IMR-90 (cell line): ENCODE measurements around the gene TRPM4. TPM values are rescaled to one million over a fixed set of nuclear protein-coding genes. Genes with fewer than 3 reads are reported as not detected.

Experiments used
- ATAC-seq: fragments of 200-7000 bp; cut with Tn5 transposase; 2 replicates; pipeline ENCODE4 v1.9.1; 2020; ENCODE audit warnings: low read depth, mild to moderate bottlenecking, moderate library complexity
- BruUV-seq: library from RNA; stranded (reverse); fragments of 400-500 nt; replicated peaks from 2 replicates; lab custom pipeline; 2021; lab: Mats Ljungman, UMichigan
- CTCF ChIA-PET: fragments of 300-600 bp; formaldehyde crosslinking; extraction: SDS; loops from one replicate; lab custom pipeline; 2021; ENCODE audit warnings: antibody characterized with exemption; lab: Yijun Ruan, JAX
- POLR2A ChIA-PET: fragments of 300-600 bp; sonication (Branson Sonifier 250); formaldehyde crosslinking; loops from one replicate; lab custom pipeline; 2022; ENCODE audit warnings: antibody characterized with exemption; ENCODE audit not compliant: unreplicated experiment; lab: Charles Lee
- DNase-seq: peaks from one replicate; pipeline ENCODE4 v3.0.0; 2013
- H2AFZ ChIP-seq: replicated peaks from 2 replicates; pipeline ENCODE3; 2013; ENCODE audit warnings: low read length, mild to moderate bottlenecking; ENCODE audit not compliant: poor library complexity
- H2AK5ac ChIP-seq: 2 replicates; pipeline ENCODE4 v1.6.1; 2013; ENCODE audit warnings: low read depth, low read length, inconsistent platforms
- H2AK9ac ChIP-seq: replicated peaks from 2 replicates; pipeline ENCODE3; 2013; ENCODE audit warnings: mild to moderate bottlenecking, low read depth, low read length, moderate library complexity; ENCODE audit not compliant: poor library complexity
- H2BK120ac ChIP-seq: 2 replicates; pipeline ENCODE4 v1.6.1; 2013; ENCODE audit warnings: low read depth, low read length, inconsistent platforms
- H2BK15ac ChIP-seq: 3 replicates; pipeline ENCODE4 v1.6.1; 2013; ENCODE audit warnings: low read depth, low read length, inconsistent platforms
- H2BK20ac ChIP-seq: 2 replicates; pipeline ENCODE4 v1.6.1; 2013; ENCODE audit warnings: low read depth, mild to moderate bottlenecking, inconsistent platforms, low read length, moderate library complexity
- H2BK5ac ChIP-seq: 2 replicates; pipeline ENCODE4 v1.6.1; 2013; ENCODE audit warnings: mild to moderate bottlenecking, low read depth, low read length, inconsistent platforms; ENCODE audit not compliant: poor library complexity, severe bottlenecking
- H3K14ac ChIP-seq: replicated peaks from 2 replicates; pipeline ENCODE4 v1.6.1; 2013; ENCODE audit warnings: low read depth, low read length, inconsistent platforms
- H3K18ac ChIP-seq: 2 replicates; pipeline ENCODE4 v1.6.1; 2013; ENCODE audit warnings: low read depth, low read length, control low read depth
- H3K23ac ChIP-seq: 2 replicates; pipeline ENCODE4 v1.6.1; 2013; ENCODE audit warnings: low read depth, low read length, inconsistent platforms
- H3K27ac ChIP-seq: 2 replicates; pipeline ENCODE4 v1.5.1; 2013; ENCODE audit warnings: mild to moderate bottlenecking, control low read depth, low read length; ENCODE audit not compliant: insufficient read depth
- H3K27me3 ChIP-seq: 2 replicates; pipeline ENCODE4 v1.6.1; 2013; ENCODE audit warnings: low read length; ENCODE audit not compliant: control insufficient read depth, insufficient read depth
- H3K36me3 ChIP-seq: 2 replicates; pipeline ENCODE4 v1.6.1; 2013; ENCODE audit warnings: low read length, mixed read lengths; ENCODE audit not compliant: control insufficient read depth, insufficient read depth
- H3K4ac ChIP-seq: 2 replicates; pipeline ENCODE4 v1.6.1; 2013; ENCODE audit warnings: low read depth, low read length, inconsistent platforms
- H3K4me1 ChIP-seq: 2 replicates; pipeline ENCODE4 v1.6.1; 2013; ENCODE audit warnings: low read length, mixed read lengths; ENCODE audit not compliant: control insufficient read depth, insufficient read depth
- H3K4me2 ChIP-seq: 2 replicates; pipeline ENCODE4 v1.6.1; 2013; ENCODE audit warnings: low read depth, mild to moderate bottlenecking, control low read depth, low read length, moderate library complexity
- H3K4me3 ChIP-seq: 2 replicates; pipeline ENCODE4 v1.5.1; 2013; ENCODE audit warnings: low read depth, mild to moderate bottlenecking, control low read depth, low read length, moderate library complexity; ENCODE audit not compliant: insufficient read depth
- H3K56ac ChIP-seq: 2 replicates; pipeline ENCODE4 v1.6.1; 2013; ENCODE audit warnings: low read length, inconsistent platforms; ENCODE audit not compliant: insufficient read depth; ENCODE audit errors: extremely low read depth
- H3K79me1 ChIP-seq, 2 experiments: 2 replicates each; pipeline ENCODE4 v1.6.1; 2013; ENCODE audit warnings: low read length in 2 of 2, inconsistent platforms in 1 of 2, low read depth in 1 of 2
- H3K9ac ChIP-seq: 2 replicates; pipeline ENCODE4 v1.6.1; 2013; ENCODE audit warnings: low read depth, low read length, control low read depth
- H3K9me1 ChIP-seq: 2 replicates; pipeline ENCODE4 v1.6.1; 2013; ENCODE audit warnings: low read length, inconsistent platforms; ENCODE audit not compliant: insufficient read depth
- H3K9me3 ChIP-seq: 2 replicates; pipeline ENCODE4 v1.6.1; 2013; ENCODE audit warnings: low read length; ENCODE audit not compliant: control insufficient read depth, insufficient read depth
- H4K20me1 ChIP-seq: 2 replicates; pipeline ENCODE4 v1.6.1; 2013; ENCODE audit warnings: low read length, inconsistent platforms; ENCODE audit not compliant: insufficient read depth
- H4K5ac ChIP-seq: 2 replicates; pipeline ENCODE4 v1.6.1; 2013; ENCODE audit warnings: mild to moderate bottlenecking, low read depth, low read length, control low read depth
- H4K8ac ChIP-seq, 2 experiments: 2 replicates each; pipeline ENCODE4 v1.6.1; 2013; ENCODE audit warnings: low read depth in 2 of 2, low read length in 2 of 2, control low read depth in 1 of 2, inconsistent platforms in 1 of 2
- H4K91ac ChIP-seq: 2 replicates; pipeline ENCODE4 v1.6.1; 2013; ENCODE audit warnings: low read depth, low read length, inconsistent platforms; ENCODE audit not compliant: insufficient read depth
- BHLHE40 ChIP-seq: fragments of 150-350 bp; IDR thresholded peaks from 2 replicates; pipeline ENCODE4 v1.6.1; 2016; ENCODE audit warnings: mild to moderate bottlenecking, low read depth, low read length
- CEBPB ChIP-seq: IDR thresholded peaks from 2 replicates; pipeline ENCODE4 v1.6.1; 2012; ENCODE audit warnings: low read depth, low read length, improper control_type of control experiment
- MAFK ChIP-seq: IDR thresholded peaks from 2 replicates; pipeline ENCODE4 v1.6.1; 2012; ENCODE audit warnings: low read depth, low read length, improper control_type of control experiment
- POLR2A ChIP-seq: IDR thresholded peaks from 2 replicates; pipeline ENCODE4 v1.6.1; 2012; ENCODE audit warnings: mild to moderate bottlenecking, low read depth, low read length
- RCOR1 ChIP-seq: IDR thresholded peaks from 2 replicates; pipeline ENCODE4 v1.6.1; 2012; ENCODE audit warnings: mild to moderate bottlenecking, low read length, improper control_type of control experiment; ENCODE audit not compliant: insufficient replicate concordance
- WGBS, 2 experiments: methylation state at CpG; one replicate each; pipeline versions ENCODE4 v1.1.5 to v1.1.7; 2013; ENCODE audit warnings: missing lambda C conversion rate in 2 of 2; ENCODE audit not compliant: insufficient read length in 1 of 2; ENCODE audit errors: extremely low coverage in 2 of 2; 5-methylcytosine and 5-hydroxymethylcytosine counted together
- dilution Hi-C: fragments of 300-500 bp; cut with HindIII; formaldehyde crosslinking; loops from one replicate; pipeline ENCODE4 v1.14.3; 2018; ENCODE audit warnings: low sequenced_read_pairs; ENCODE audit not compliant: unreplicated experiment
- in situ Hi-C: fragments of 300-500 bp; cut with MboI; formaldehyde crosslinking; loops from 3 replicates; pipeline ENCODE4 v1.14.3; 2019; ENCODE audit warnings: low sequenced_read_pairs, inconsistent platforms, mixed read lengths
- intact Hi-C: fragments of 100-400 bp; cut with micrococcal nuclease; formaldehyde crosslinking; loops from 2 replicates; pipeline ENCODE4 v1.10.0; 2022
- polyA plus RNA-seq, 3 experiments: library from polyadenylated mRNA; depleted of rRNA; stranded (reverse); fragments of >200 nt; gene quantifications; 2 replicates each; pipeline ENCODE4 v1.2.3, GENCODE V29; 2012; ENCODE audit warnings: low replicate concordance in 1 of 3
- total RNA-seq: library from RNA; depleted of rRNA; stranded (reverse); fragments of >200 nt; gene quantifications from 2 replicates; pipeline ENCODE4 v1.2.3, GENCODE V29; 2012

The TRPM4 gene
- total and polyA plus RNA-seq, 2 of the 4 experiments (the other 2 are of a cell fraction): 2.2 to 19.7 TPM

GRCh38 chr19:49117677-49118564 lies 39.7 kb upstream of the TRPM4 start:
- no peaks in the 10 kb centered on the region for H3K36me3 ChIP-seq
- H2BK20ac ChIP-seq: no peak overlapping the region
- peaks cover 4 to 39% of the 10 kb centered on the region in 2 experiments; a peak in 3 of 4 replicates for H3K79me1 ChIP-seq
- 94% methylated on average over 16 of the region's 26 CpGs; no CpG with 5 or more reads in 1 of the 2 experiments for WGBS, 2 experiments
- DNase-seq (no peak), ATAC-seq (no peak)
- CTCF ChIA-PET: interaction anchor here (1.4 kb wide), 1 partner anchor 20 kb away, joined by 4 read pairs; no protein-coding TSS in a partner anchor
- H3K18ac ChIP-seq: no peak overlapping the region
- dilution Hi-C loops (no loop called here), in situ Hi-C loops (no loop called here), intact Hi-C loops (no loop called here)
- peak overlapping the region; percentile 52 for H2AK5ac ChIP-seq
- POLR2A ChIA-PET: interaction anchor here (0.5 kb wide), 1 partner anchor 23 kb away, joined by 8 read pairs; no protein-coding TSS in a partner anchor
- peaks cover 3% of the 10 kb centered on the region for H4K20me1 ChIP-seq
- H3K23ac ChIP-seq: peak overlapping the region; percentile 46; the same call in 1 of the 2 replicates
- H2AK9ac ChIP-seq: peak overlapping the region; percentile 91
- H3K4me2 ChIP-seq: peak overlapping the region; percentile 82
- TF ChIP-seq BHLHE40: peak; percentile 27; the same call in 1 of the 2 replicates
- no peak for TF ChIP-seq POLR2A
- no peak for TF ChIP-seq RCOR1
- TF ChIP-seq CEBPB: no peak
- no peak for TF ChIP-seq MAFK
- H3K27me3 ChIP-seq: peaks cover 8% of the 10 kb centered on the region
- peak overlapping the region; percentile 43 for H2BK5ac ChIP-seq
- no TSS peak for BruUV-seq
- peak overlapping the region; percentile 97 for H2AFZ ChIP-seq
- peaks cover 19% of the 10 kb centered on the region for H3K9me1 ChIP-seq
- peak overlapping the region; percentile 29 for H3K14ac ChIP-seq
- H3K9ac ChIP-seq: peak overlapping the region; percentile 52
- H4K8ac ChIP-seq: peak overlapping the region; percentile 57 to 91; a peak in 3 of 4 replicates
- no peak overlapping the region for H2BK120ac ChIP-seq
- no peak overlapping the region for H2BK15ac ChIP-seq
- H4K91ac ChIP-seq: peak overlapping the region; percentile 66; the same call in 1 of the 2 replicates
- H3K4me1 ChIP-seq: peaks cover 8% of the 10 kb centered on the region
- H3K27ac ChIP-seq: peak overlapping the region; percentile 81
- H3K9me3 ChIP-seq: no peaks in the 10 kb centered on the region
- peak overlapping the region; percentile 10; the same call in 1 of the 2 replicates for H4K5ac ChIP-seq
- peak overlapping the region; percentile 59 for H3K4me3 ChIP-seq
- H3K56ac ChIP-seq: no peak overlapping the region
- peak overlapping the region; percentile 55 for H3K4ac ChIP-seq
